Body of pancreas (tissue), 4 donors: ENCODE measurements around the gene GPC4. TPM values are rescaled to one million over a fixed set of nuclear protein-coding genes. Genes with fewer than 3 reads are reported as not detected.

ENCODE experiments used
- ATAC-seq: fragments of 150-250 bp; one replicate; pipeline ENCODE4 v1.9.1; 2016
- DNase-seq, 4 donors: peaks; one replicate each; pipeline ENCODE4 v3.0.0-alpha.2; 2019
- H3K27ac ChIP-seq, 4 donors: fragments of 200-600 bp; sonication (generic); 1 replicate in 3 of 4; 2 replicates in 1 of 4; pipeline versions ENCODE4 v1.5.1 to v1.6.1; 2016 to 2019; ENCODE audit warnings: mild to moderate bottlenecking in 1 of 4, mixed read lengths in 1 of 4, moderate library complexity in 1 of 4
- H3K27me3 ChIP-seq, 2 donors: fragments of 200-600 bp; sonication (generic); one replicate each; pipeline ENCODE4 v1.6.0; 2016; ENCODE audit warnings: mild to moderate bottlenecking in 1 of 2
- H3K36me3 ChIP-seq, 2 donors: fragments of 200-600 bp; sonication (generic); replicated peaks in 1 of 2; 2 replicates each; pipeline ENCODE4 v1.5.1; 2016; ENCODE audit warnings: low read depth in 2 of 2; ENCODE audit not compliant: insufficient read depth in 1 of 2
- H3K4me1 ChIP-seq: fragments of 200-600 bp; sonication (generic); one replicate; pipeline ENCODE4 v1.6.0; 2016
- H3K4me3 ChIP-seq, 2 donors: fragments of 200-600 bp; sonication (generic); 1 replicate in 1 of 2; 2 replicates in 1 of 2; pipeline ENCODE4 v1.5.1; 2016 to 2019
- H3K9me3 ChIP-seq, 3 donors: fragments of 200-600 bp; sonication (generic); 1 replicate in 2 of 3; 2 replicates in 1 of 3; pipeline ENCODE4 v1.5.1; 2016
- POLR2A ChIP-seq, 3 donors: fragments of 450-650 bp; IDR thresholded peaks; one replicate each; pipeline ENCODE4 v1.6.1; 2016; ENCODE audit warnings: antibody characterized with exemption in 3 of 3, mild to moderate bottlenecking in 2 of 3
- WGBS, 2 donors: methylation state at CpG; one replicate each; pipeline ENCODE4 v1.1.5; 2017; 5-methylcytosine and 5-hydroxymethylcytosine counted together
- intact Hi-C: fragments of 100-400 bp; cut with DNase I; formaldehyde crosslinking; loops from one replicate; pipeline ENCODE4 v1.15.1; 2023
- total RNA-seq, 2 donors: library from RNA; depleted of rRNA; stranded (reverse); fragments of >200 nt; gene quantifications; one replicate each; pipeline ENCODE4 v1.1.0, GENCODE V29; 2016
- TF ChIP-seq, protein P1 (sequence below), 7 experiments: fragments of 450-650 bp in 4 of 7; fragments of 200-600 bp in 3 of 7; sonication (generic) in 3 of 7; IDR thresholded peaks; one replicate each; pipeline ENCODE4 v1.5.1; 2016 to 2019; ENCODE audit warnings: antibody characterized with exemption in 7 of 7

Gene GPC4
- total RNA-seq, 2 donors from 2014 or later = 9.3 to 11.2 TPM

DNA sequence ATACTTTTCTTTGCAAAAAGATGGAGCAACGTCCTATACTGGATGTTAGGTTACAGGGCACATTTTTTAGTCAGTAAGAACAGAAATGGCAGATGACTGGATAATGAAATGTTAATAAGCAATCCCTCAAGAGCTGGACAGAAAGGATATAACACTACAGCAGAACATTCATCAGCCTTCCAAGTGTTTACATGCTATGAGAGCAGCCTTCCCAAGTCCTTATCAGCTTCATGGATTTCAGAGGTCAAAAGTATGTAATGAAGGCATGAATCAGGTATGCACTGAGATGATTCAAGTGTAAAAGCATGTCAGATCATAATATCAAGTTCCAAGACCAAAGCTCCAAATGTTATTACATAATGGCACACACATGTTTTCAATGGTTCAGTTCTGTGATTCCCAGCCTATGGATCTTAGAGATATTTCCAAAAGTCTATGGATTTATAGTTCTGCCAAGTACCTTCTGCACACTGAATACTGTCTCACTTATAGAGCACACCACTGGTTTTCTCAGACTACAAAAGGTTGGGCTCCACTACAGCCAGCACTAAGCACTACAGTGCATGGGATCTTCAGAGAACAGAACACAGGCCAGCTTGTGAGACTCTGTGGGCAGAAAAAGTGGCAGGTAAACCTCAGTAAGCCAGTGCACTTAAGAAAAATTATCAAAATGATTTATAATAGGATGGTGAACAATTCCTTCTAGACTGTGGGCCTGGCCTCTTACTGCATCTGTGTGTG is 49.2 kb downstream of the GPC4 start:
- DNase-seq = no peak
- WGBS, 2 donors = 30 to 33% methylated on average over 1 of the region's 1 CpG
- no peak overlapping the region for H3K4me3 ChIP-seq
- H3K9me3 ChIP-seq = no peaks in the 10 kb centered on the region
- no peak for ATAC-seq
- no peaks in the 10 kb centered on the region for H3K27me3 ChIP-seq
- no peak overlapping the region for H3K27ac ChIP-seq
- intact Hi-C loops = no loop called here
- no peaks in the 10 kb centered on the region for H3K36me3 ChIP-seq
- H3K4me1 ChIP-seq = peaks cover 15% of the 10 kb centered on the region
- TF ChIP-seq, protein P1, sequence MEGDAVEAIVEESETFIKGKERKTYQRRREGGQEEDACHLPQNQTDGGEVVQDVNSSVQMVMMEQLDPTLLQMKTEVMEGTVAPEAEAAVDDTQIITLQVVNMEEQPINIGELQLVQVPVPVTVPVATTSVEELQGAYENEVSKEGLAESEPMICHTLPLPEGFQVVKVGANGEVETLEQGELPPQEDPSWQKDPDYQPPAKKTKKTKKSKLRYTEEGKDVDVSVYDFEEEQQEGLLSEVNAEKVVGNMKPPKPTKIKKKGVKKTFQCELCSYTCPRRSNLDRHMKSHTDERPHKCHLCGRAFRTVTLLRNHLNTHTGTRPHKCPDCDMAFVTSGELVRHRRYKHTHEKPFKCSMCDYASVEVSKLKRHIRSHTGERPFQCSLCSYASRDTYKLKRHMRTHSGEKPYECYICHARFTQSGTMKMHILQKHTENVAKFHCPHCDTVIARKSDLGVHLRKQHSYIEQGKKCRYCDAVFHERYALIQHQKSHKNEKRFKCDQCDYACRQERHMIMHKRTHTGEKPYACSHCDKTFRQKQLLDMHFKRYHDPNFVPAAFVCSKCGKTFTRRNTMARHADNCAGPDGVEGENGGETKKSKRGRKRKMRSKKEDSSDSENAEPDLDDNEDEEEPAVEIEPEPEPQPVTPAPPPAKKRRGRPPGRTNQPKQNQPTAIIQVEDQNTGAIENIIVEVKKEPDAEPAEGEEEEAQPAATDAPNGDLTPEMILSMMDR (IDR thresholded peaks at IDR 0.05) = no peak
- TF ChIP-seq POLR2A (IDR thresholded peaks at IDR 0.05) = no peak

DNA sequence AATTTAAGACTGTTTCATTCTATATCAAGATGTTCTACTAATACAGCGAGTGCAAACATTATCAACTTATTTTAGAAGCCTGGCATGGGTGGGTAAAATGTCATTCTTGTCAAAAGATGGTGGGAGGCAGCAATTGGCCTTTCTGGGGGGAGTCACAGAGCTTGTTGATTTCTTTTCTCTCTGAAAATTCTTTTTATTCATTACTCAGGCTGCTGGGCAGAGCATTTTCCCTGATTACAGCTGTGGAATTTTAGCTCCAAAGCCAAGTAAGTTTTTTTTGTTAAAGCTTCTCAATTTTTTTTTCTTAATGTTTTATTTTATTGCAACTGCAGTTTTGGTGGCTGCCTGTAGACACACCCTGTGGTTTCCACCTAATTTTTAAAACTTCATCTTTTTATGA is 50.4 kb downstream of the GPC4 start:
- H3K27ac ChIP-seq = no peak overlapping the region
- intact Hi-C loops = no loop called here
- ATAC-seq = no peak
- peaks cover 15% of the 10 kb centered on the region for H3K4me1 ChIP-seq
- no peak for DNase-seq
- TF ChIP-seq, protein P1 (IDR thresholded peaks at IDR 0.05) = no peak
- no peak for TF ChIP-seq POLR2A (IDR thresholded peaks at IDR 0.05)
- H3K4me3 ChIP-seq = no peak overlapping the region
- 42 to 57% methylated on average over 1 of the region's 1 CpG for WGBS, 2 donors
- H3K9me3 ChIP-seq = no peaks in the 10 kb centered on the region
- no peaks in the 10 kb centered on the region for H3K27me3 ChIP-seq
- no peaks in the 10 kb centered on the region for H3K36me3 ChIP-seq

DNA sequence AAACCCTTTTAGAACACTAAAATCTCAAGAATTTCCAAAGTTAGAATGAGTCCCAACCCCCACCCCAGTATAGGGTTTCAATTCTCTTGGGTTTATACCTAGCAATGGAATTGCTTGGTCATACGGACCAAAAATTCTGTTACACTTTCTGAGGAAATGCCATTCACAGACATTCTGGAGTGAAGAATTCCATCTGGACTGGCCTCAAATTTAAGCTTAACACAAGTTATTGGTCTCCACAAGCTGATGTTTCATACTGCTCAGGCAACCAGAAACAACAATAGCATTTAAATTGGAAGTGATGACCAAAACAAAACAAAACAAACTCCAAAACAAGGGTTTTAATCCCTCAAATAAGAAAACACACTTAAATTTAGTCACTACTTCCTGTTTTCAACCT is 51.1 kb downstream of the GPC4 start:
- DNase-seq = no peak
- intact Hi-C loops = no loop called here
- Histone ChIP-seq H3K4me1 (peaks cover 15% of the 10 kb centered on the region), H3K36me3 (no peaks in the 10 kb centered on the region), H3K4me3 (no peak overlapping the region), H3K27ac (no peak overlapping the region), H3K9me3 (no peaks in the 10 kb centered on the region), H3K27me3 (no peaks in the 10 kb centered on the region)
- no peak for ATAC-seq
- TF ChIP-seq, protein P1 (IDR thresholded peaks at IDR 0.05) = no peak
- no peak for TF ChIP-seq POLR2A (IDR thresholded peaks at IDR 0.05)
- 63 to 93% methylated on average over 1 of the region's 1 CpG for WGBS, 2 donors

DNA sequence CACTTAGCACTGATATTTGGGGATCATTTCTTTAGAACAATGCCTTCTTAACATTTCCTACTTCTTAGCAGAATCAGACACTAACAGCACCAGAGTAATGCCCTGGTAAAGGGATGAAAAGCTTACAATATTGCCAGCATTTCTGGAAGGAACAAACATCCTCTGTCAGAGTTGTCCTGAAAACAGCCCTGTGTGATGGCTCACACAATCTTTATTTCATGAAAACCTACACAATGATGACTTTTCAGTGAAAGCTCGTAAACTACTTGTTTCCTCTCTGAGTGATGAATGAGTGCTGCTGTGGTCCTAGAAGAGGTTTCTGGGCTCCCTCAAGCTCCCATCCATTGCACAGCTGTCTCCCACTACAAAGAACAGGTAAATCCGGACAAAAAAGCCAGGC is 52.8 kb downstream of the GPC4 start:
- Histone ChIP-seq H3K4me1 (peaks cover 15% of the 10 kb centered on the region), H3K36me3 (no peaks in the 10 kb centered on the region), H3K27me3 (no peaks in the 10 kb centered on the region), H3K4me3 (no peak overlapping the region), H3K27ac (no peak overlapping the region), H3K9me3 (no peaks in the 10 kb centered on the region)
- WGBS, 2 donors = 86 to 88% methylated on average over 1 to 2 of the region's 2 CpGs
- TF ChIP-seq POLR2A (IDR thresholded peaks at IDR 0.05) = no peak
- TF ChIP-seq, protein P1 (IDR thresholded peaks at IDR 0.05) = no peak
- DNase-seq (no peak), ATAC-seq (no peak)
- intact Hi-C loops = no loop called here

DNA sequence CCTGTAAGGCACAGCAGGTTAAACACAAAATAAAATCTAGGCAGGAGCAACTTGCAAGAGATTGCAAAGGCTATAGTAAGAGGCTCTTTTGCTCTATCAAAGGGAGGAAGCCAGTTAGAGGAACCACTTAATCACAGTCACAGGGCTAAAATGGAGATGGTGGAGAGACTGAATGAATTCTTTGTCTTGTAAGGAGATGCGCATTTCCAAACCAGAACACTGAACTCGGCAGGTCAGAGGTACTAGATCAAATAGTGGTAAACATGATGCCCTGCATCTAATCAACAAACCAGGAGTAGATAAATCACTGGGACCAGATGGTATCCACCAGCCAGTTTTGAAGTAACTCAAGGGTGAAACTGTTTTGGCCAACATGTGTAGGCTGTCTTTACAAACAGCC is 55.8 kb downstream of the GPC4 start:
- ATAC-seq = no peak
- Histone ChIP-seq H3K4me3 (no peak overlapping the region), H3K36me3 (no peaks in the 10 kb centered on the region), H3K27ac (no peak overlapping the region), H3K4me1 (no peaks in the 10 kb centered on the region), H3K9me3 (no peaks in the 10 kb centered on the region), H3K27me3 (no peaks in the 10 kb centered on the region)
- intact Hi-C loops = no loop called here
- no peak for TF ChIP-seq POLR2A (IDR thresholded peaks at IDR 0.05)
- TF ChIP-seq, protein P1 (IDR thresholded peaks at IDR 0.05) = no peak
- WGBS, 2 donors = 67 to 71% methylated on average over 2 of the region's 2 CpGs
- DNase-seq = no peak
